ENCODE data around the gene CEP72. TPM values are rescaled to one million over a fixed set of nuclear protein-coding genes. Genes with fewer than 3 reads are reported as not detected.

Gene CEP72
- total RNA-seq, 4 donors from 2014 or later = 7.2 to 11.9 (median 9.2) TPM

- 94 to 95% methylated on average over 30 to 31 of the region's 31 CpGs for WGBS, 2 donors
- TF ChIP-seq POLR2A (IDR thresholded peaks at IDR 0.05) = no peak
- TF ChIP-seq CTCF (IDR thresholded peaks at IDR 0.05) = no peak
- no peak for DNase-seq (ENCODE audit: low spot score in 2 of 2)
- no peak overlapping the region for H3K4me3 ChIP-seq (ENCODE audit: low read depth, poor library complexity, severe bottlenecking)
- intact Hi-C loops (cut with DNase I; ENCODE audit: low total_unique reads) = no loop called here
Observed at GRCh38 chr5:622946-623522, 10.9 kb downstream of the CEP72 start.

- 94 to 96% methylated on average over 13 of the region's 13 CpGs for WGBS, 2 donors
- intact Hi-C loops (cut with DNase I; ENCODE audit: low total_unique reads) = no loop called here
- TF ChIP-seq CTCF (IDR thresholded peaks at IDR 0.05) (no peak), POLR2A (IDR thresholded peaks at IDR 0.05) (no peak)
- H3K4me3 ChIP-seq (ENCODE audit: low read depth, poor library complexity, severe bottlenecking) = no peak overlapping the region
- DNase-seq (ENCODE audit: low spot score in 2 of 2) = no peak
Observed at GRCh38 chr5:623531-623930, 11.4 kb downstream of the CEP72 start.

- no peak for DNase-seq (ENCODE audit: low spot score in 2 of 2)
- WGBS, 2 donors = 91% methylated on average over 33 to 37 of the region's 38 CpGs
- TF ChIP-seq CTCF (IDR thresholded peaks at IDR 0.05) = no peak
- TF ChIP-seq POLR2A (IDR thresholded peaks at IDR 0.05) = no peak
- no peak overlapping the region for H3K4me3 ChIP-seq (ENCODE audit: low read depth, poor library complexity, severe bottlenecking)
- intact Hi-C loops (cut with DNase I; ENCODE audit: low total_unique reads) = no loop called here
Observed at GRCh38 chr5:624118-624950, 12.2 kb downstream of the CEP72 start.

GRCh38 chr5:624951-625230 lies 12.8 kb downstream of the CEP72 start:
- TF ChIP-seq POLR2A (IDR thresholded peaks at IDR 0.05) (no peak), CTCF (IDR thresholded peaks at IDR 0.05) (no peak)
- intact Hi-C loops (cut with DNase I; ENCODE audit: low total_unique reads) = no loop called here
- DNase-seq (ENCODE audit: low spot score in 2 of 2) = no peak
- 84% methylated on average over 13 of the region's 13 CpGs for WGBS, 2 donors
- H3K4me3 ChIP-seq (ENCODE audit: low read depth, poor library complexity, severe bottlenecking) = no peak overlapping the region

GRCh38 chr5:625516-625915 lies 13.4 kb downstream of the CEP72 start:
- intact Hi-C loops (cut with DNase I; ENCODE audit: low total_unique reads) = no loop called here
- no peak overlapping the region for H3K4me3 ChIP-seq (ENCODE audit: low read depth, poor library complexity, severe bottlenecking)
- DNase-seq (ENCODE audit: low spot score in 2 of 2) = no peak
- TF ChIP-seq POLR2A (IDR thresholded peaks at IDR 0.05) = no peak
- no peak for TF ChIP-seq CTCF (IDR thresholded peaks at IDR 0.05)
- 96 to 97% methylated on average over 16 of the region's 16 CpGs for WGBS, 2 donors
